SH-SY5Y (cell line): ENCODE measurements around the gene ETV1.

ENCODE experiments used
- GATA2 ChIP-seq: IDR thresholded peaks from 2 replicates; pipeline ENCODE4 v1.6.1; 2011; ENCODE audit warnings: mild to moderate bottlenecking, low read depth, low read length
- GATA3 ChIP-seq: IDR thresholded peaks from 2 replicates; pipeline ENCODE4 v1.6.1; 2011; ENCODE audit warnings: low read depth, mild to moderate bottlenecking, low read length, moderate library complexity

DNA sequence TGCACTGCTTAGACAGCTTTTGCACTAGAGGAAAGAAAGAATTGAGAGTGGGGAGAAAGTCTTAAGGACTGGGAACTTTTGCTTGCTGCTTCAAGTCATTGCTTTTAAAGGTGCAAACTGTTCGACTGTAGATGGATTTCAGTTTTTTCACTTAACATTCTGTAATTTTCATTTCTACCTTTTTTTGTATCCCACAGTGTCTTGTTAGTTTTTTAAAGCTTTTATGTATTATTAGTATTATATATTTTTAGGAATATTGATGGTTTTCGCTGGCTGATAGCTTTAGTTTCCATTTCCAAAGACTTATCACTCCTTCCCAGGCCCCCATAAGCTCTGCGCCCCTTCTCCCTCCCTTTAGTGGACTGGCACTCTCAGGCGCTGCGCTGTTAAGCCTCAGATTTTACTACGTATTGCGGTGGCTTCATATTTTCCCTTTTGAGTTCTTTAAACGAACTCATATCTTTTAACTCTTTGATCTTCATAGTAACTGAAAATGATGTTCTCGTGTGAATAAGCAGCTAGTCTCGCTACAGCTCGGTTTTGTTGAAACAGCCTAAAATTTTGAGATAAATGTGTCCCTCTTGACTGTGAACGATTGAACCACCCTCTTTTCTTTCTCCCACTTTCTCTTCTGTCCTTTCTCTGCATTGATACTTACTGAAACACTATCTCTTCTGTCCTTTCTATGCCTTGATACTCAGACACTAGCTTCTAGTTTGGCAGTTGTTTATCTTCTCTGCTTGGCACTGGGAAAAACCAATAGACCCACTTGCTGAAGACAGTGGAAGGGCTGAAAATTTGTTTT is 2.5 kb upstream of the ETV1 start:
- TF ChIP-seq GATA2 (no peak), GATA3 (no peak)
